NAMALWA (cell line): ENCODE measurements around the gene CDO1.

ENCODE experiments used
- DNase-seq: peaks from one replicate; pipeline ENCODE4 v3.0.0-alpha.2; 2015; ENCODE audit warnings: low spot score

CDO1 gene

GRCh38 chr5:115785381-115786065 lies 30.9 kb downstream of the CDO1 start:
- no peak for DNase-seq

- no peak for DNase-seq
Observed at GRCh38 chr5:115778417-115778816, 38.0 kb downstream of the CDO1 start.

GRCh38 chr5:115776989-115777388 lies 39.5 kb downstream of the CDO1 start:
- DNase-seq: no peak

GRCh38 chr5:115775999-115776398 lies 40.5 kb downstream of the CDO1 start:
- DNase-seq: no peak

- no peak for DNase-seq
Observed at GRCh38 chr5:115774684-115775083, 41.8 kb downstream of the CDO1 start.

- DNase-seq: no peak
Observed at GRCh38 chr5:115772731-115773475, 43.6 kb downstream of the CDO1 start.

- DNase-seq: peak; percentile 6
Observed at GRCh38 chr5:115770466-115770865, 46.0 kb downstream of the CDO1 start.

GRCh38 chr5:115767424-115767823 lies 49.0 kb downstream of the CDO1 start:
- no peak for DNase-seq

GRCh38 chr5:115766608-115767007 lies 49.9 kb downstream of the CDO1 start:
- DNase-seq: no peak

GRCh38 chr5:115758356-115758755 lies 58.1 kb downstream of the CDO1 start:
- DNase-seq: no peak

- no peak for DNase-seq
Observed at GRCh38 chr5:115755675-115756074, 60.8 kb downstream of the CDO1 start.
